ENCODE data around the gene CEP112.

GRCh38 chr17:65891231-65891735 lies 300.6 kb downstream of the CEP112 start:
- no peak for TF ChIP-seq CTCF (IDR thresholded peaks at IDR 0.05)
- no peak for TF ChIP-seq POLR2A (IDR thresholded peaks at IDR 0.05)
- TF ChIP-seq POLR2AphosphoS5 (IDR thresholded peaks at IDR 0.05), result no peak
- TF ChIP-seq EP300 (IDR thresholded peaks at IDR 0.05; ENCODE audit: low read depth), result no peak
